Peyer's patch (tissue), 4 donors: ENCODE results near the gene DDRGK1. TPM values are rescaled to one million over a fixed set of nuclear protein-coding genes. Genes with fewer than 3 reads are reported as not detected.

Source experiments
- DNase-seq, 3 donors: peaks; one replicate each; pipeline ENCODE4 v3.0.0-alpha.2; 2017 to 2019
- H3K27ac ChIP-seq, 4 donors: fragments of 200-600 bp; sonication (generic); one replicate each; pipeline ENCODE4 v1.5.1; 2016 to 2019
- H3K27me3 ChIP-seq, 2 donors: fragments of 200-600 bp; sonication (generic); one replicate each; pipeline ENCODE4 v1.5.1; 2019
- H3K36me3 ChIP-seq, 3 donors: fragments of 200-600 bp; sonication (generic); one replicate each; pipeline ENCODE4 v1.5.1; 2016 to 2019
- H3K4me1 ChIP-seq, 4 donors: fragments of 200-600 bp; sonication (generic); one replicate each; pipeline ENCODE4 v1.5.1; 2016 to 2019
- H3K4me3 ChIP-seq, 4 donors: fragments of 200-600 bp; sonication (generic); 1 replicate in 3 of 4; 2 replicates in 1 of 4; pipeline ENCODE4 v1.5.1; 2016 to 2019; ENCODE audit warnings: mild to moderate bottlenecking in 1 of 4
- H3K9me3 ChIP-seq, 4 donors: fragments of 200-600 bp; sonication (generic); one replicate each; pipeline ENCODE4 v1.5.1; 2016 to 2019; ENCODE audit warnings: mild to moderate bottlenecking in 1 of 4
- POLR2A ChIP-seq, 2 donors: fragments of 450-650 bp; IDR thresholded peaks; one replicate each; pipeline ENCODE4 v1.5.1; 2017; ENCODE audit warnings: antibody characterized with exemption in 2 of 2, mild to moderate bottlenecking in 2 of 2, moderate library complexity in 2 of 2
- total RNA-seq, 4 donors: library from RNA; depleted of rRNA; stranded (reverse); fragments of >200 nt; gene quantifications; one replicate each; pipeline ENCODE4 v1.1.0, GENCODE V29; 2016
- TF ChIP-seq, protein P1 (sequence below), 6 experiments: fragments of 450-650 bp in 4 of 6; fragments of 200-600 bp in 2 of 6; sonication (generic) in 1 of 6; IDR thresholded peaks; one replicate each; pipeline ENCODE4 v1.5.1; 2017 to 2019; ENCODE audit warnings: antibody characterized with exemption in 6 of 6, mild to moderate bottlenecking in 3 of 6, moderate library complexity in 1 of 6

DDRGK1 gene
- total RNA-seq, 4 donors from 2014 or later, result 72.9 to 111 (median 92.5) TPM

DNA sequence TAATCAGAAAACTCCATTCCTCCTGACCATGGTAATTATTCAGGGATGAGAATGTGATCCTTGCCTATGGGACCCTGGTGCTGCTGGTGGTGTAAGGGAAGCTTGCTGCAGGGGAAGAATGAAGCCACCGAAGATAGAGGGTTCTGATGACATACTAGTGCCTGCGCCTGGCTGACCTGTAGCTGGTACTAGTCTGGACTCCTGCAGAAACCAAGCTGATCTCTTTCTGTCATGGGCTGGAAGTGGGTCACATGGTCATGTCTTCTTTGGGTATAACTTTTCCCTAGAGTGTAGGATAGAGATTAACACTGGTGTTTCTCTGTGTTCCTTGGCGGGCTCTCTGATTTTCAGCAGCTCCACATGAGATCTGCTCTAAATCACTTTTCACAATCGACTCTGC is 43.2 kb upstream of the DDRGK1 start:
- Histone ChIP-seq H3K27me3 (no peaks in the 10 kb centered on the region), H3K27ac (no peak overlapping the region), H3K4me3 (no peak overlapping the region), H3K9me3 (no peaks in the 10 kb centered on the region), H3K36me3 (no peaks in the 10 kb centered on the region), H3K4me1 (peaks cover 0 to 11% (median 8%) of the 10 kb centered on the region in 4 donors)
- DNase-seq, result no peak
- TF ChIP-seq POLR2A (IDR thresholded peaks at IDR 0.05), result no peak
- TF ChIP-seq, protein P1, sequence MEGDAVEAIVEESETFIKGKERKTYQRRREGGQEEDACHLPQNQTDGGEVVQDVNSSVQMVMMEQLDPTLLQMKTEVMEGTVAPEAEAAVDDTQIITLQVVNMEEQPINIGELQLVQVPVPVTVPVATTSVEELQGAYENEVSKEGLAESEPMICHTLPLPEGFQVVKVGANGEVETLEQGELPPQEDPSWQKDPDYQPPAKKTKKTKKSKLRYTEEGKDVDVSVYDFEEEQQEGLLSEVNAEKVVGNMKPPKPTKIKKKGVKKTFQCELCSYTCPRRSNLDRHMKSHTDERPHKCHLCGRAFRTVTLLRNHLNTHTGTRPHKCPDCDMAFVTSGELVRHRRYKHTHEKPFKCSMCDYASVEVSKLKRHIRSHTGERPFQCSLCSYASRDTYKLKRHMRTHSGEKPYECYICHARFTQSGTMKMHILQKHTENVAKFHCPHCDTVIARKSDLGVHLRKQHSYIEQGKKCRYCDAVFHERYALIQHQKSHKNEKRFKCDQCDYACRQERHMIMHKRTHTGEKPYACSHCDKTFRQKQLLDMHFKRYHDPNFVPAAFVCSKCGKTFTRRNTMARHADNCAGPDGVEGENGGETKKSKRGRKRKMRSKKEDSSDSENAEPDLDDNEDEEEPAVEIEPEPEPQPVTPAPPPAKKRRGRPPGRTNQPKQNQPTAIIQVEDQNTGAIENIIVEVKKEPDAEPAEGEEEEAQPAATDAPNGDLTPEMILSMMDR (IDR thresholded peaks at IDR 0.05), result no peak

DNA sequence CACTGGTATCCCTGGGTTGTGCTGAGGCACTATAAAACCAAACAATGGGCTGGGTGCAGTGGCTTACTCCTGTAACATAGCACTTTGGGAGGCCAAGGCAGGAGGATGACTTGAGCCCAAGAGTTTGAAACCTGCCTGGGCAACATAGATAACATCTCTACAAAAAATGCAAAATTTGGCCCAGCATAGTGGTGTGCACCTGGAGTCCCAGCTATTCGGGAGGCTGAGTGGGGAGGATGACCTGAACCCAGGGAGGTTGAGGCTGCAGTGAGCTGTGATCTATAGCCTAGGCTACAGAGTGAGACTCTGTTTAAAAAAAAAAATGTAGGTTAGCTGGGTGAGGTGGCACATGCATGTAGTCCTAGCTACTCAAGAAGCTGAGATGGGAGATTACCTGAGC is 42.2 kb upstream of the DDRGK1 start:
- DNase-seq, result no peak
- Histone ChIP-seq H3K9me3 (no peaks in the 10 kb centered on the region), H3K27me3 (no peaks in the 10 kb centered on the region), H3K4me1 (peaks cover 0 to 11% (median 8%) of the 10 kb centered on the region in 4 donors), H3K27ac (no peak overlapping the region), H3K36me3 (no peaks in the 10 kb centered on the region), H3K4me3 (no peak overlapping the region)
- TF ChIP-seq POLR2A (IDR thresholded peaks at IDR 0.05), result no peak
- TF ChIP-seq, protein P1 (IDR thresholded peaks at IDR 0.05), result no peak

- H3K4me3 ChIP-seq, result no peak overlapping the region
- no peaks in the 10 kb centered on the region for H3K9me3 ChIP-seq
- H3K27ac ChIP-seq, result no peak overlapping the region
- DNase-seq, result no peak
- TF ChIP-seq POLR2A (IDR thresholded peaks at IDR 0.05), result no peak
- TF ChIP-seq, protein P1 (IDR thresholded peaks at IDR 0.05), result no peak
- no peaks in the 10 kb centered on the region for H3K36me3 ChIP-seq
- peaks cover 0 to 11% (median 8%) of the 10 kb centered on the region in 4 donors for H3K4me1 ChIP-seq
- no peaks in the 10 kb centered on the region for H3K27me3 ChIP-seq
Measured at GRCh38 chr20:3245711-3246110, 41.2 kb upstream of the DDRGK1 start.

DNA sequence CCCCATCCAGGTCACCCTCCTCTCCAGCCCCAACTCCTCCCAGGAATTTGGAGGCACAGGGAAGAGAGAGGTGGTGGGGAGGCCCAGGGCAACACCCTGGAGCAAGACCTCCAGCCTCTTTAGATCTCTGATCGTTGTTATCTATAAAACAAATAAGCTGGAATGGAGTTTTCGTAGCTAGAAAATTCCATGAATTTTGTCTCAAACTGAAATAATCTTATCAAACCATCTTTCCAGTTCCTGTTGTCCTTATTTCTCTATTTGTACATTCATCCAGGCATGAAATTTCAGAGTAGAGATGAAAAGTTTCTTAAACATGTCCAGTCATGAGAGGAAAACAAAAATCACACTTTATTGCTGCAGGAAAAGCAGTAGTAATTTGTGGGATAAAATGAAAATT is 40.7 kb upstream of the DDRGK1 start:
- H3K27me3 ChIP-seq, result peaks cover 0 to 2% of the 10 kb centered on the region in 2 donors
- H3K27ac ChIP-seq, result no peak overlapping the region
- TF ChIP-seq POLR2A (IDR thresholded peaks at IDR 0.05), result no peak
- TF ChIP-seq, protein P1 (IDR thresholded peaks at IDR 0.05), result no peak
- no peak for DNase-seq
- H3K36me3 ChIP-seq, result no peaks in the 10 kb centered on the region
- H3K9me3 ChIP-seq, result no peaks in the 10 kb centered on the region
- H3K4me3 ChIP-seq, result no peak overlapping the region
- H3K4me1 ChIP-seq, result peaks cover 0 to 12% (median 8%) of the 10 kb centered on the region in 4 donors

- no peak for DNase-seq
- no peaks in the 10 kb centered on the region for H3K9me3 ChIP-seq
- peaks cover 0 to 17% (median 10%) of the 10 kb centered on the region in 4 donors for H3K4me1 ChIP-seq
- no peaks in the 10 kb centered on the region for H3K36me3 ChIP-seq
- H3K27me3 ChIP-seq, result peaks cover 0 to 7% of the 10 kb centered on the region in 2 donors
- no peak overlapping the region for H3K27ac ChIP-seq
- TF ChIP-seq, protein P1 (IDR thresholded peaks at IDR 0.05), result no peak
- no peak for TF ChIP-seq POLR2A (IDR thresholded peaks at IDR 0.05)
- no peak overlapping the region for H3K4me3 ChIP-seq
Measured at GRCh38 chr20:3244613-3245012, 40.1 kb upstream of the DDRGK1 start.
